SH-SY5Y (cell line): ENCODE results near the gene TLR9.

Source experiments
- GATA2 ChIP-seq: IDR thresholded peaks from 2 replicates; pipeline ENCODE4 v1.6.1; 2011; ENCODE audit warnings: mild to moderate bottlenecking, low read depth, low read length
- GATA3 ChIP-seq: IDR thresholded peaks from 2 replicates; pipeline ENCODE4 v1.6.1; 2011; ENCODE audit warnings: low read depth, mild to moderate bottlenecking, low read length, moderate library complexity

DNA sequence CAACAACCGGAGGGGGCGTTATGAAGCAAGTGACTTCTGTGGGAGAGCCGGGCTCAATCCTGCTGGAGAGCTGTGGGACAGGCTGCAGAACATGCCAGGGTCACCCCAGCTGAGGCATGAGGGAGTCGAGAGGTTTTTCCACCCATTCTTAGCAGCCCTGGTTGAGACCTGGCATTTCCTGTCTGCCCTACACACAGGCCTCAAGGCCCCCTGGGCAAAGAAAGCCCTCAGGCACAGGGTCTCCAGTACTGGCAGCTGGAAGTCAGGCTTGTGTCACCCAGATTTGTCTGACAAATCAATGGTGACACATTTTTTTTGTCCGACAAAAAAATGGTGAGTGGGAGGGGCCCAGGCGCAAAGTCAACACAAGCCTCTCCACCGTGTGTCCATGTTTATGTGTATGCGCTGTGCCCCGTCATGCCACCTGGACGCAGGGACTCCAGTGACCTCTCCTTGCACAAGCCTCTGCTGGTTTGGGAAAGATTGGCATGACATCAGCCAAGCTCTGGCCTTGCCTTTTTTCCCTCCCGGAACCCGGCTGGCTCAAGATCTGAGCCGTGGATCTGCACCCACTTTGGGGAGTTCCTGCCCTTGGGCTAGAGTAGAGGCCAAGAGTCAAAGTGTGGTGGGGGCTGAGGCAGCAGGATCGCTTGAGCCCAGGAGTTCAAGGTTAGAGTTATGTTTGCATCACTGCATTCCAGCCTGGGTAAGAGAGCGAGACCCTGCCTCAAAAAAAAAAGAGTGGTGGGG lies 48.3 kb downstream of the TLR9 start:
- TF ChIP-seq GATA2 (no peak), GATA3 (no peak)
